GM12878 (cell line): ENCODE measurements around the gene ARL14EP. TPM values are rescaled to one million over a fixed set of nuclear protein-coding genes. Genes with fewer than 3 reads are reported as not detected.

Source experiments
- CUX1 ChIP-seq: IDR thresholded peaks from 2 replicates; pipeline ENCODE4 v1.6.1; 2012; ENCODE audit warnings: improper control_type of control experiment, low read depth, low read length; ENCODE audit not compliant: insufficient replicate concordance
- HSF1 ChIP-seq: fragments of 150-350 bp; IDR thresholded peaks from 2 replicates; pipeline ENCODE4 v1.6.1; 2014; ENCODE audit warnings: mild to moderate bottlenecking, low read depth, low read length
- KAT2A ChIP-seq: conservative IDR thresholded peaks from 2 replicates; pipeline ENCODE4 v1.6.1; 2011; ENCODE audit warnings: low read depth, low read length; ENCODE audit not compliant: control insufficient read depth
- NBN ChIP-seq: fragments of 450-650 bp; IDR thresholded peaks from 2 replicates; pipeline ENCODE4 v1.6.1; 2016
- REST ChIP-seq: IDR thresholded peaks from 2 replicates; pipeline ENCODE4 v1.6.1; 2012; ENCODE audit warnings: mild to moderate bottlenecking, low read depth, low read length
- ZBTB33 ChIP-seq: fragments of 450-650 bp; IDR thresholded peaks from 2 replicates; pipeline ENCODE4 v1.6.1; 2017; ENCODE audit warnings: mild to moderate bottlenecking
- polyA plus RNA-seq, 11 experiments: library from polyadenylated mRNA; depleted of rRNA in 4 of 11; unstranded in 6 of 11; stranded (reverse) in 5 of 11; fragments of >200 nt; fragmentation: Nextera tagmentation in 4 of 11; fragmentation: Illumina TruSeq in 1 of 11; extraction: Ambion mirVana in 4 of 11; extraction: Trizol in 1 of 11; gene quantifications; 1 replicate in 1 of 11; 2 replicates in 10 of 11; pipeline versions ENCODE4 v1.2.1 to v1.2.3, GENCODE V29; 2011 to 2016; ENCODE audit warnings: inconsistent platforms in 2 of 11, missing spikeins in 2 of 11, low read depth in 1 of 11
- total RNA-seq, 4 experiments: library from RNA; depleted of rRNA in 3 of 4; stranded (reverse); fragments of >200 nt in 3 of 4; fragmentation: Illumina TruSeq in 1 of 4; extraction: Trizol in 1 of 4; gene quantifications; 2 replicates each; pipeline versions ENCODE4 v1.2.1 to v1.2.3, GENCODE V29; 2013 to 2021

The ARL14EP gene
- total and polyA plus RNA-seq, 10 of the 15 experiments (the other 5 are each of a cell fraction or from before 2014, with no cell fraction given) = 18.1 to 59.8 (median 42.8) TPM

- TF ChIP-seq CUX1 = no peak
- no peak for TF ChIP-seq REST
- TF ChIP-seq HSF1 = no peak
- no peak for TF ChIP-seq ZBTB33
- no peak for TF ChIP-seq NBN
- TF ChIP-seq KAT2A = no peak
Measured at GRCh38 chr11:30377347-30377746, 54.4 kb downstream of the ARL14EP start (continued).
